IgD-negative memory B cell (primary cell): ENCODE data around the gene MED29. TPM values are rescaled to one million over a fixed set of nuclear protein-coding genes. Genes with fewer than 3 reads are reported as not detected.

Experiments used
- polyA plus RNA-seq: library from polyadenylated mRNA; unstranded; fragments of 300-500 nt; fragmentation: Illumina TruSeq; gene quantifications from one replicate; pipeline ENCODE4 v1.2.3, GENCODE V29; 2021

MED29 gene
- polyA plus RNA-seq, 1 donor from 2014 or later: 68.7 TPM

Other genes with a start within 250 kb of the MED29 start
- gene NCCRP1, start 194.4 kb upstream of the MED29 start, polyA plus RNA-seq: not detected
- gene SYCN, start 187.1 kb upstream of the MED29 start, polyA plus RNA-seq: not detected
- not detected for gene IFNL3, start 146.4 kb upstream of the MED29 start, polyA plus RNA-seq
- not detected for gene IFNL4, start 142.5 kb upstream of the MED29 start, polyA plus RNA-seq
- gene IFNL2, start 123.0 kb upstream of the MED29 start, polyA plus RNA-seq: not detected
- not detected for gene IFNL1, start 95.0 kb upstream of the MED29 start, polyA plus RNA-seq
- gene LRFN1, start 70.5 kb upstream of the MED29 start, polyA plus RNA-seq: 2.2 TPM
- 719 TPM for gene GMFG, start 55.3 kb upstream of the MED29 start, polyA plus RNA-seq
- 22.2 TPM for gene SAMD4B, start 49.0 kb upstream of the MED29 start, polyA plus RNA-seq
- 64.1 TPM for gene PAF1, start 272 bp upstream of the MED29 start, polyA plus RNA-seq
- 579 TPM for gene ZFP36, start 15.5 kb downstream of the MED29 start, polyA plus RNA-seq
- 6.5 TPM for gene PLEKHG2, start 21.3 kb downstream of the MED29 start, polyA plus RNA-seq
- gene RPS16, start 44.6 kb downstream of the MED29 start, polyA plus RNA-seq: 2,255 TPM
- gene SUPT5H, start 54.2 kb downstream of the MED29 start, polyA plus RNA-seq: 111 TPM
- 56.8 TPM for gene TIMM50, start 89.5 kb downstream of the MED29 start, polyA plus RNA-seq
- gene DLL3, start 107.6 kb downstream of the MED29 start, polyA plus RNA-seq: 1.5 TPM
- gene SELENOV, start 123.8 kb downstream of the MED29 start, polyA plus RNA-seq: not detected
- gene EID2B, start 141.5 kb downstream of the MED29 start, polyA plus RNA-seq: 2.5 TPM
- 14.6 TPM for gene EID2, start 148.8 kb downstream of the MED29 start, polyA plus RNA-seq
- not detected for gene LGALS13, start 211.1 kb downstream of the MED29 start, polyA plus RNA-seq